GM12878 (cell line): ENCODE results near the gene PLA2G4E. TPM values are rescaled to one million over a fixed set of nuclear protein-coding genes. Genes with fewer than 3 reads are reported as not detected.

Source experiments
- ATAC-seq: fragments of 200-7000 bp; cut with Tn5 transposase; 3 replicates; pipeline ENCODE4 v1.9.1; 2020; ENCODE audit warnings: mild to moderate bottlenecking, moderate library complexity
- BruUV-seq: library from RNA; stranded (reverse); fragments of 400-500 nt; replicated peaks from 2 replicates; lab custom pipeline; 2021; lab: Mats Ljungman, UMichigan
- CTCF ChIA-PET: fragments of 300-600 bp; sonication (Branson Sonifier 250); formaldehyde crosslinking; extraction: SDS; loops from one replicate; lab custom pipeline; 2021; ENCODE audit warnings: inconsistent platforms; lab: Yijun Ruan, JAX
- POLR2A ChIA-PET: fragments of 350-600 bp; formaldehyde crosslinking; extraction: SDS; loops from one replicate; lab custom pipeline; 2021; ENCODE audit warnings: inconsistent platforms; lab: Charles Lee
- RAD21 ChIA-PET: fragments of 300-600 bp; sonication (Branson Sonifier 250); formaldehyde crosslinking; loops from one replicate; lab custom pipeline; 2023; ENCODE audit warnings: antibody characterized with exemption; ENCODE audit not compliant: unreplicated experiment; lab: Charles Lee
- SMC1A ChIA-PET: fragments of 300-600 bp; sonication (Branson Sonifier 250); formaldehyde crosslinking; loops from one replicate; lab custom pipeline; 2023; ENCODE audit not compliant: unreplicated experiment, uncharacterized antibody; lab: Charles Lee
- DNase-seq: peaks from one replicate; pipeline ENCODE4 v3.0.0-alpha.2; 2011; ENCODE audit warnings: low read depth, low spot score
- FAIRE-seq: peaks from 3 replicates; lab custom pipeline; 2011; peaks lifted over from hg19 to GRCh38; lab: Jason Lieb, UNC
- H2AFZ ChIP-seq: 2 replicates; pipeline ENCODE4 v1.6.0; 2011; ENCODE audit warnings: low read depth, low read length, control low read depth; ENCODE audit not compliant: control insufficient read depth
- H3K27ac ChIP-seq: 2 replicates; pipeline ENCODE4 v1.5.1; 2011; ENCODE audit warnings: control low read depth; ENCODE audit not compliant: control insufficient read depth, insufficient read depth
- H3K27me3 ChIP-seq, 2 experiments: replicated peaks in 1 of 2; 2 replicates each; pipeline versions ENCODE4 v1.6.0 to v1.6.1; 2011; ENCODE audit warnings: low read length in 1 of 2; ENCODE audit not compliant: control insufficient read depth in 2 of 2, insufficient read depth in 2 of 2
- H3K36me3 ChIP-seq, 2 experiments: 2 replicates each; pipeline ENCODE4 v1.5.1; 2011; ENCODE audit warnings: low read length in 1 of 2; ENCODE audit not compliant: control insufficient read depth in 2 of 2, insufficient read depth in 2 of 2
- H3K4me1 ChIP-seq: 2 replicates; pipeline ENCODE4 v1.6.1; 2011; ENCODE audit warnings: mild to moderate bottlenecking, low read length, moderate library complexity, mixed read lengths; ENCODE audit not compliant: control insufficient read depth, insufficient read depth
- H3K4me2 ChIP-seq: 2 replicates; pipeline ENCODE4 v1.6.0; 2011; ENCODE audit warnings: control low read depth; ENCODE audit not compliant: control insufficient read depth, insufficient read depth
- H3K4me3 ChIP-seq: fragments of 200-600 bp; sonication (generic); 2 replicates; pipeline ENCODE4 v1.5.1; 2016
- H3K79me2 ChIP-seq: 2 replicates; pipeline ENCODE4 v1.6.0; 2011; ENCODE audit warnings: low read length; ENCODE audit not compliant: control insufficient read depth, insufficient read depth
- H3K9ac ChIP-seq: 2 replicates; pipeline ENCODE4 v1.8.0; 2011; ENCODE audit warnings: low read length, control low read depth, mixed read lengths; ENCODE audit not compliant: control insufficient read depth, insufficient read depth
- H3K9me3 ChIP-seq: replicated peaks from 3 replicates; pipeline ENCODE4 v1.5.1; 2011; ENCODE audit warnings: mild to moderate bottlenecking, low read length; ENCODE audit not compliant: control insufficient read depth, insufficient read depth
- H4K20me1 ChIP-seq: 2 replicates; pipeline ENCODE4 v1.6.0; 2011; ENCODE audit not compliant: control insufficient read depth, insufficient read depth
- IKZF1 ChIP-seq: fragments of 450-650 bp; conservative IDR thresholded peaks from 2 replicates; pipeline ENCODE4 v1.6.1; 2017; ENCODE audit warnings: antibody characterized with exemption, mild to moderate bottlenecking
- NFYA ChIP-seq: IDR thresholded peaks from 2 replicates; pipeline ENCODE4 v1.6.1; 2011; ENCODE audit warnings: low read depth, mild to moderate bottlenecking, low read length, improper control_type of control experiment, borderline replicate concordance
- TARDBP ChIP-seq: IDR thresholded peaks from 2 replicates; pipeline ENCODE4 v1.6.1; 2016; ENCODE audit warnings: borderline replicate concordance
- WGBS: methylation state at CpG from one replicate; pipeline ENCODE4 v1.1.6; 2016; ENCODE audit warnings: low lambda C conversion rate; ENCODE audit not compliant: insufficient replicate concordance, insufficient coverage; ENCODE audit errors: missing lambda C conversion rate; 5-methylcytosine and 5-hydroxymethylcytosine counted together
- in situ Hi-C: fragments of 300-500 bp; cut with MboI; formaldehyde crosslinking; loops from 9 replicates; pipeline ENCODE4 v1.14.3; 2018; ENCODE audit warnings: mixed read lengths
- intact Hi-C: fragments of 100-400 bp; cut with micrococcal nuclease; formaldehyde crosslinking; loops from one replicate; pipeline ENCODE4 v1.14.2; 2022; ENCODE audit not compliant: unreplicated experiment
- polyA plus RNA-seq, 11 experiments: library from polyadenylated mRNA; depleted of rRNA in 4 of 11; unstranded in 6 of 11; stranded (reverse) in 5 of 11; fragments of >200 nt; fragmentation: Nextera tagmentation in 4 of 11; fragmentation: Illumina TruSeq in 1 of 11; extraction: Ambion mirVana in 4 of 11; extraction: Trizol in 1 of 11; gene quantifications; 1 replicate in 1 of 11; 2 replicates in 10 of 11; pipeline versions ENCODE4 v1.2.1 to v1.2.3, GENCODE V29; 2011 to 2016; ENCODE audit warnings: inconsistent platforms in 2 of 11, missing spikeins in 2 of 11, low read depth in 1 of 11
- total RNA-seq, 4 experiments: library from RNA; depleted of rRNA in 3 of 4; stranded (reverse); fragments of >200 nt in 3 of 4; fragmentation: Illumina TruSeq in 1 of 4; extraction: Trizol in 1 of 4; gene quantifications; 2 replicates each; pipeline versions ENCODE4 v1.2.1 to v1.2.3, GENCODE V29; 2013 to 2021
- TF ChIP-seq, protein P1 (sequence below): fragments of 450-650 bp; IDR thresholded peaks from 2 replicates; pipeline ENCODE4 v1.6.1; 2018; ENCODE audit warnings: mild to moderate bottlenecking, low read depth, moderate library complexity; ENCODE audit not compliant: partially characterized antibody
- TF ChIP-seq, protein P2 (sequence below): fragments of 450-650 bp; IDR thresholded peaks from 2 replicates; pipeline ENCODE4 v1.6.1; 2016; ENCODE audit warnings: mild to moderate bottlenecking

The PLA2G4E gene
- total and polyA plus RNA-seq, 10 of the 15 experiments (the other 5 are each of a cell fraction or from before 2014, with no cell fraction given), result 0.05 to 0.32 (median 0.06) TPM; not detected in 5

DNA sequence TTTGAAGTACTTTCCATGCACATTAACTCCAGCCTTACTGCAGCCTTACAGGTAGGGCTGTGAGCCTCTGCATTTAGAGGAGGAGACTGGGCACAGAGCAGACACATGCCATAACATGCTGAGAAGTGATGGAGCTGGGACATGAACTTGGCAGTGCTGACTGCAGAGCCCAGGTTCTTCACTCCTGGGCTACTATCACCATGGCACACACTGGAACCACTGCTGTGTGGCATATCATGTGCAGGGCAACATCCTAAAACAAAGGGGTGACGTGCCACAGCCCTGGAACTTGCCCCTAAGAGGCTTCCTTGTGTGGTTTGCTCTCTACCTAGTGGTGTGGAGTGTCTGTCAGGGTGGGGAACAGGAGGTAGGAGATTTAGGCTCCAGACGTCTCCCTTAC lies 73.9 kb downstream of the PLA2G4E start:
- ChIA-PET POLR2A (interaction anchor here (1.8 kb wide), 1 partner anchor 9 kb away, joined by 4 read pairs; no protein-coding TSS in a partner anchor), RAD21 (no interaction called here), SMC1A (no interaction called here), CTCF (no interaction called here)
- Histone ChIP-seq H3K4me1 (no peaks in the 10 kb centered on the region), H3K36me3 (peaks cover 31 to 47% of the 10 kb centered on the region in 2 experiments), H3K9ac (no peak overlapping the region), H2AFZ (no peak overlapping the region), H3K79me2 (peaks cover 13% of the 10 kb centered on the region), H3K27me3 (no peaks in the 10 kb centered on the region), H3K4me2 (no peak overlapping the region), H3K9me3 (no peaks in the 10 kb centered on the region), H3K27ac (no peak overlapping the region), H4K20me1 (peaks cover 5% of the 10 kb centered on the region), H3K4me3 (no peak overlapping the region)
- no TSS peak for BruUV-seq
- intact Hi-C loops, result no loop called here
- no peak for DNase-seq
- no peak; the same call in 1 of the 3 replicates for ATAC-seq
- 51% methylated on average over 2 of the region's 2 CpGs for WGBS
- FAIRE-seq, result no peak
- in situ Hi-C loops, result no loop called here
- TF ChIP-seq, protein P1, sequence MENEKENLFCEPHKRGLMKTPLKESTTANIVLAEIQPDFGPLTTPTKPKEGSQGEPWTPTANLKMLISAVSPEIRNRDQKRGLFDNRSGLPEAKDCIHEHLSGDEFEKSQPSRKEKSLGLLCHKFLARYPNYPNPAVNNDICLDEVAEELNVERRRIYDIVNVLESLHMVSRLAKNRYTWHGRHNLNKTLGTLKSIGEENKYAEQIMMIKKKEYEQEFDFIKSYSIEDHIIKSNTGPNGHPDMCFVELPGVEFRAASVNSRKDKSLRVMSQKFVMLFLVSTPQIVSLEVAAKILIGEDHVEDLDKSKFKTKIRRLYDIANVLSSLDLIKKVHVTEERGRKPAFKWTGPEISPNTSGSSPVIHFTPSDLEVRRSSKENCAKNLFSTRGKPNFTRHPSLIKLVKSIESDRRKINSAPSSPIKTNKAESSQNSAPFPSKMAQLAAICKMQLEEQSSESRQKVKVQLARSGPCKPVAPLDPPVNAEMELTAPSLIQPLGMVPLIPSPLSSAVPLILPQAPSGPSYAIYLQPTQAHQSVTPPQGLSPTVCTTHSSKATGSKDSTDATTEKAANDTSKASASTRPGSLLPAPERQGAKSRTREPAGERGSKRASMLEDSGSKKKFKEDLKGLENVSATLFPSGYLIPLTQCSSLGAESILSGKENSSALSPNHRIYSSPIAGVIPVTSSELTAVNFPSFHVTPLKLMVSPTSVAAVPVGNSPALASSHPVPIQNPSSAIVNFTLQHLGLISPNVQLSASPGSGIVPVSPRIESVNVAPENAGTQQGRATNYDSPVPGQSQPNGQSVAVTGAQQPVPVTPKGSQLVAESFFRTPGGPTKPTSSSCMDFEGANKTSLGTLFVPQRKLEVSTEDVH, result no peak
- TF ChIP-seq TARDBP (no peak), IKZF1 (no peak), NFYA (no peak)
- TF ChIP-seq, protein P2, sequence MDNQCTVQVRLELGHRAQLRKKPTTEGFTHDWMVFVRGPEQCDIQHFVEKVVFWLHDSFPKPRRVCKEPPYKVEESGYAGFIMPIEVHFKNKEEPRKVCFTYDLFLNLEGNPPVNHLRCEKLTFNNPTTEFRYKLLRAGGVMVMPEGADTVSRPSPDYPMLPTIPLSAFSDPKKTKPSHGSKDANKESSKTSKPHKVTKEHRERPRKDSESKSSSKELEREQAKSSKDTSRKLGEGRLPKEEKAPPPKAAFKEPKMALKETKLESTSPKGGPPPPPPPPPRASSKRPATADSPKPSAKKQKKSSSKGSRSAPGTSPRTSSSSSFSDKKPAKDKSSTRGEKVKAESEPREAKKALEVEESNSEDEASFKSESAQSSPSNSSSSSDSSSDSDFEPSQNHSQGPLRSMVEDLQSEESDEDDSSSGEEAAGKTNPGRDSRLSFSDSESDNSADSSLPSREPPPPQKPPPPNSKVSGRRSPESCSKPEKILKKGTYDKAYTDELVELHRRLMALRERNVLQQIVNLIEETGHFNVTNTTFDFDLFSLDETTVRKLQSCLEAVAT, result no peak
